Measurements from ENCODE around the gene RPS5. TPM values are rescaled to one million over a fixed set of nuclear protein-coding genes. Genes with fewer than 3 reads are reported as not detected.
A peak's percentile ranks its signal among the peaks of the same experiment; 100 is the strongest.

RPS5 gene
- total RNA-seq, 1 experiment from 2014 or later = 1,079 TPM

DNA sequence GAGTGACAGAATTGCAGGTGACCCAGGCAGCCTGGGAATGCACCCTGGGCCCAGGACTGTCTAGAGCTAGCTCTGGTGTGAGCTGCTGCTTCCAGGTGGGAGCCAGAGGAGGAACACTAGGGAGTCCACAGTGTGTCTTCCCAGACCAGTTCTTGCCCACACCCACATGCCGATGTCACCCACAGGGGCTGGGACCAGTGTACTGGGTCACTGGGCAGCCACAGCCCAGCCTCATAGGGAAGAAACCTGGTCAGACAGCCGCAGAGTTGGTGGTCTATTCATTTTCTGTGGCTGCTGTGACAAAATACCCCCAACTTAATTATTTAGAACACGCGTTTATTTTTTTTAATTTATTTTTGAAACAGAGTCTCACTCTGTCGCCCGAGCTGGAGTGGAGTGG is 11.5 kb downstream of the RPS5 start:
- CTCF ChIA-PET = no interaction called here
- TF ChIP-seq CTCF (IDR thresholded peaks at IDR 0.05; ENCODE audit: unreplicated experiment) = no peak
- no peak overlapping the region for H3K4me3 Mint-ChIP-seq (ENCODE audit: low read depth, unreplicated experiment)

DNA sequence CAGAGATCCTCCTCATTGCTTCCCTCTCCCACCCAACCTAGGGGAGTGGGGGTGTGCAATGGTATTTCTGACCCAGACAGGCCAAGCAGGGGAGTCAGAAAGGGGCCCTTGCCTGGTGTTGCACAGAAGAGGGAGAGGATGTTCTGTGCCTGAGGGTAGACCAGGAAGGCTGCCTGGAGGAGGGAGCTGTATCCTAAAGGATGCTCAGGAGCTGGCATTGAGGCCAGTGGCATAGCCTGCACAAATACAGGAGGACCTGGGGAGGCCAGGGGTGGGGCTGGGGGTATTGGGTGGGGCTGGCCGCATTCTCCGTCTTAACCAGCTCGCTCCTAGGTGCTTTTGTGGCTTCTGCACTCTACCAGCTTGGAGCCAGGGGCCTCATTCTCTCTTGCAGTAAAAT is 12.8 kb downstream of the RPS5 start:
- H3K36me3 Mint-ChIP-seq (ENCODE audit: insufficient read depth, unreplicated experiment) = peaks cover 57% of the 10 kb centered on the region
- no peak for TF ChIP-seq CTCF (IDR thresholded peaks at IDR 0.05; ENCODE audit: unreplicated experiment)
- no peak for DNase-seq
- peaks cover 13% of the 10 kb centered on the region for H3K27me3 Mint-ChIP-seq (ENCODE audit: unreplicated experiment)
- no peaks in the 10 kb centered on the region for H3K9me3 Mint-ChIP-seq (ENCODE audit: low read depth, unreplicated experiment)
- CTCF ChIA-PET = no interaction called here
- peak overlapping the region; percentile 100 for H3K4me3 Mint-ChIP-seq (ENCODE audit: low read depth, unreplicated experiment)
- intact Hi-C loops (cut with micrococcal nuclease; ENCODE audit: unreplicated experiment) = loop anchor here (10.0 kb wide), 1 partner anchor 215 kb away; the partner anchor contains the start of gene ZNF274
- BruUV-seq (replicated peaks) = no TSS peak
- H3K4me1 Mint-ChIP-seq (ENCODE audit: low read depth, unreplicated experiment) = peaks cover 32% of the 10 kb centered on the region
- peak overlapping the region; percentile 59 for H3K27ac Mint-ChIP-seq (ENCODE audit: unreplicated experiment)

More for the DNA sequence above, 11.5 kb downstream of the RPS5 start:
- Mint-ChIP-seq H3K27ac (ENCODE audit: unreplicated experiment) (no peak overlapping the region), H3K27me3 (ENCODE audit: unreplicated experiment) (peaks cover 13% of the 10 kb centered on the region), H3K36me3 (ENCODE audit: insufficient read depth, unreplicated experiment) (peaks cover 64% of the 10 kb centered on the region), H3K9me3 (ENCODE audit: low read depth, unreplicated experiment) (no peaks in the 10 kb centered on the region), H3K4me1 (ENCODE audit: low read depth, unreplicated experiment) (peaks cover 39% of the 10 kb centered on the region)
- intact Hi-C loops (cut with micrococcal nuclease; ENCODE audit: unreplicated experiment) = no loop called here
- DNase-seq = no peak
- no TSS peak for BruUV-seq (replicated peaks)

DNA sequence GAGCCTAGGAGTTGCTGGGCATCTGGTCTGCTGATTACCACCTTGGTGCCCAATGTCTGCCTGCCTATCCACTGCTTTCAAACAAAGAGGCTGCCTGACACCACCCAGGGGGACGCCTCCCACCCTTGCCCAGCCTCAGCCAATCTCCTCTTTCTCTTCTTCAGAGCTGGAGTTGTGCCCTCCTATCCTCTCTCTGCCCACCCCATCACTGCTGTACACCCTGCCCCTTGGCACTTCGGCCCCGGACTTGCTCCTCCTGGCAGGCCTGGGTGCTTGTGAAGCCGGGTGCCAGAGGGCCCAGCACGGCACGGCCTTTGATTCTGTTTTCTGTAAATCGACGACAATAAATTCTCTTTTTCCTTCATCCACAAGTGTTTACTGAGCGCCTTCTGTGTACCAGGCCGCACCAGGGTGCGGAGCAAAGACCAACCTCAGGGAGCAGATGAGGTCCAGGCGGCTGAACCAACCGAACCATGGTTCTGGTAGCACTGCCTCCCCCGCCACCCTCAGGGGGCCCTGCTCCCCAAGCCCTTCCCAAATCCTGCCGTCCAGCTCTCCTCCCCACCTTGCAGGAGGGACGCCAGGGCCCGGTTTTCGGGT is 13.3 kb downstream of the RPS5 start:
- DNase-seq = no peak
- CTCF ChIA-PET = no interaction called here
- Mint-ChIP-seq H3K27me3 (ENCODE audit: unreplicated experiment) (peaks cover 10% of the 10 kb centered on the region), H3K4me1 (ENCODE audit: low read depth, unreplicated experiment) (peaks cover 28% of the 10 kb centered on the region), H3K36me3 (ENCODE audit: insufficient read depth, unreplicated experiment) (peaks cover 52% of the 10 kb centered on the region), H3K4me3 (ENCODE audit: low read depth, unreplicated experiment) (peak overlapping the region; percentile 100), H3K9me3 (ENCODE audit: low read depth, unreplicated experiment) (no peaks in the 10 kb centered on the region), H3K27ac (ENCODE audit: unreplicated experiment) (peak overlapping the region; percentile 99)
- intact Hi-C loops (cut with micrococcal nuclease; ENCODE audit: unreplicated experiment) = loop anchor here (10.0 kb wide), 1 partner anchor 216 kb away; the partner anchor contains the start of gene ZNF274
- BruUV-seq (replicated peaks) = no TSS peak
- TF ChIP-seq CTCF (IDR thresholded peaks at IDR 0.05; ENCODE audit: unreplicated experiment) = no peak

DNA sequence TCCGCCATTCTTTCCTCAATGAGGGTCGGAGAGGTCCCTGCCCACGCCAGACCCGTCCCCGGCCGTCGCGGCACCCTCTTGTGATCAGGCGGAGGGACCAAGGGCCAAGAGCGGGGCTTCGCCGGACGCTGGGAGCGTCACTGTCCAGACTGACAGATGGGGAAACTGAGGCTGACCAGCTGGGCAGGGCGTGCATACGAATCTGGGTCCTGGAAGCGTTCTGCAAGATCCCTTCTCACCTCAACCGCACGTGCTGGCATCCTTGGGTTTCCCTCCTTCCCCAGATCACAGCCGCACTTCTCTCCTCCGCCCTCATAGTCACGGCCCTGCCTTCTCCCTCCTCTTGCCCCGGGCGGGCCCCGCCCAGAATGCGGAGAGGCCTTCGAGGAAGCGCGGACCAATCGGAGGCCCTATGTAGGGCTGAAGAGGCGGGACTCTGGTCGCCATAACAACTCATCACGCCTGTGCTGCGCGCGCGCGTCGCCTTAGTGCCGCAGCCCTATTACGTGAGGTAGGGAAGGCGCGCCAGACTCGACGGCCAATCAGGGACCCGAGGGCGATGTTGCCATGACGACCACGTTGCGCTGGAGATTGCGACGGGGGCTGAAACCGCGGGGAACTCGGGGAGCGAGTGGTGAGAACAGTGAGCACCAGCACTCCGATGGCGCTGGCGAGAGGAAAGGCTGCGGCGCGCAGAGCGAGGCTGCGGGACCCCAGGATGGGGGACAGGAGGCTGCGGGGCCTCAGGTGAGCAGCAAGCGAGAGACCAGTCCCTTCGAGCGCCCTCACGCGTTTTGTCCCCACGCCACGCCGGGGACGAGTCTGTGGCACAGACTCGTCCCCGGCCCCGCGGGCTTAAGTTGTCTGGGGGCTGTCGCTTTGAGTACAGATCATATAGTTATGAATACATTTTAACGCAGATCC is 14.1 kb downstream of the RPS5 start:
- Mint-ChIP-seq H3K9me3 (ENCODE audit: low read depth, unreplicated experiment) (no peaks in the 10 kb centered on the region), H3K27ac (ENCODE audit: unreplicated experiment) (peak overlapping the region; percentile 99), H3K36me3 (ENCODE audit: insufficient read depth, unreplicated experiment) (peaks cover 45% of the 10 kb centered on the region), H3K4me3 (ENCODE audit: low read depth, unreplicated experiment) (peak overlapping the region; percentile 100), H3K4me1 (ENCODE audit: low read depth, unreplicated experiment) (peaks cover 20% of the 10 kb centered on the region), H3K27me3 (ENCODE audit: unreplicated experiment) (peaks cover 2% of the 10 kb centered on the region)
- no TSS peak for BruUV-seq (replicated peaks)
- CTCF ChIA-PET = no interaction called here
- intact Hi-C loops (cut with micrococcal nuclease; ENCODE audit: unreplicated experiment) = loop anchor here (10.0 kb wide), 1 partner anchor 216 kb away; the partner anchor contains the start of gene ZNF274
- DNase-seq = peak; percentile 99
- TF ChIP-seq CTCF (IDR thresholded peaks at IDR 0.05; ENCODE audit: unreplicated experiment) = no peak

Data from Calu3 (cell line).